Neural cell (in vitro differentiated cells): ENCODE measurements around the gene AANAT. TPM values are rescaled to one million over a fixed set of nuclear protein-coding genes. Genes with fewer than 3 reads are reported as not detected.

ENCODE experiments used
- H2AFZ ChIP-seq: fragments of 200-600, 300-800 bp; sonication (generic), shearing (Covaris generic); 2 replicates; pipeline ENCODE4 v1.6.0; 2014; ENCODE audit warnings: low read depth, mild to moderate bottlenecking, antibody characterized with exemption, low read length, moderate library complexity
- H3F3A ChIP-seq: fragments of 200-600 bp; shearing (Covaris generic); 2 replicates; pipeline ENCODE4 v1.6.1; 2016; ENCODE audit warnings: mild to moderate bottlenecking, moderate library complexity, mixed read lengths, antibody characterized with exemption, low read length; ENCODE audit not compliant: insufficient read depth, poor library complexity, severe bottlenecking
- H3K27ac ChIP-seq: fragments of 200-600, 300-800 bp; sonication (generic), shearing (Covaris generic); 2 replicates; pipeline ENCODE4 v1.5.1; 2014; ENCODE audit warnings: mild to moderate bottlenecking, low read length, moderate library complexity
- H3K27me3 ChIP-seq: fragments of 300-800, 200-600 bp; sonication (generic), shearing (Covaris generic); 2 replicates; pipeline ENCODE4 v1.6.0; 2014; ENCODE audit warnings: mild to moderate bottlenecking, low read depth, low read length, moderate library complexity; ENCODE audit not compliant: insufficient read depth
- H3K36me3 ChIP-seq: fragments of 300-800, 200-600 bp; sonication (generic), shearing (Covaris generic); 2 replicates; pipeline ENCODE4 v1.5.1; 2014; ENCODE audit warnings: mild to moderate bottlenecking, antibody characterized with exemption, low read length, moderate library complexity; ENCODE audit not compliant: insufficient read depth
- H3K4me2 ChIP-seq: fragments of 300-800, 200-600 bp; sonication (generic), shearing (Covaris generic); 2 replicates; pipeline ENCODE4 v1.6.0; 2014; ENCODE audit warnings: mild to moderate bottlenecking, low read length
- H3K4me3 ChIP-seq: fragments of 300-800, 200-600 bp; sonication (generic), shearing (Covaris generic); 2 replicates; pipeline ENCODE4 v1.5.1; 2014; ENCODE audit warnings: mild to moderate bottlenecking, low read length, moderate library complexity
- H3K79me2 ChIP-seq: fragments of 200-600 bp; shearing (Covaris generic); replicated peaks from 2 replicates; pipeline ENCODE4 v1.6.0; 2014; ENCODE audit warnings: mild to moderate bottlenecking, low read length, moderate library complexity; ENCODE audit not compliant: insufficient read depth
- H3K9ac ChIP-seq: fragments of 300-800, 200-600 bp; sonication (generic), shearing (Covaris generic); 2 replicates; pipeline ENCODE4 v1.6.1; 2016; ENCODE audit warnings: mild to moderate bottlenecking, low read length, mixed read lengths
- H3K9me2 ChIP-seq: fragments of 200-600 bp; shearing (Covaris generic); 2 replicates; pipeline ENCODE4 v1.6.1; 2016; ENCODE audit warnings: mild to moderate bottlenecking, low read length, mixed read lengths; ENCODE audit not compliant: insufficient read depth
- H3K9me3 ChIP-seq: fragments of 200-600, 300-800 bp; sonication (generic), shearing (Covaris generic); 2 replicates; pipeline ENCODE4 v1.6.1; 2016; ENCODE audit warnings: mild to moderate bottlenecking, mixed run types, low read length, moderate library complexity, mixed read lengths
- H4K20me1 ChIP-seq: fragments of 200-600 bp; shearing (Covaris generic); 2 replicates; pipeline ENCODE4 v1.6.1; 2016; ENCODE audit warnings: mild to moderate bottlenecking, mixed run types; ENCODE audit not compliant: insufficient read depth
- CTCF ChIP-seq: fragments of 450-650 bp; IDR thresholded peaks from 2 replicates; pipeline ENCODE4 v1.5.1; 2014; ENCODE audit warnings: antibody characterized with exemption, mild to moderate bottlenecking, moderate library complexity; ENCODE audit not compliant: poor library complexity, severe bottlenecking
- EP300 ChIP-seq: fragments of 450-650 bp; conservative IDR thresholded peaks from 2 replicates; pipeline ENCODE4 v1.6.1; 2014; ENCODE audit warnings: antibody characterized with exemption, mild to moderate bottlenecking, moderate library complexity; ENCODE audit not compliant: poor library complexity, severe bottlenecking
- EZH2 ChIP-seq: fragments of 200-600, 300-800 bp; shearing (Covaris generic), sonication (generic); IDR thresholded peaks from 2 replicates; pipeline ENCODE4 v1.6.1; 2014; ENCODE audit warnings: antibody characterized with exemption, low read length, borderline replicate concordance, mild to moderate bottlenecking; ENCODE audit not compliant: insufficient read depth, poor library complexity, severe bottlenecking
- MXI1 ChIP-seq: fragments of 450-650 bp; conservative IDR thresholded peaks from 2 replicates; pipeline ENCODE4 v1.6.1; 2014; ENCODE audit warnings: antibody characterized with exemption, mild to moderate bottlenecking; ENCODE audit not compliant: poor library complexity, severe bottlenecking
- POLR2AphosphoS5 ChIP-seq: IDR thresholded peaks from 2 replicates; pipeline ENCODE4 v1.6.1; 2012
- RAD21 ChIP-seq: fragments of 450-650 bp; conservative IDR thresholded peaks from 2 replicates; pipeline ENCODE4 v1.6.1; 2014; ENCODE audit warnings: antibody characterized with exemption, mild to moderate bottlenecking, moderate library complexity
- SMC3 ChIP-seq: fragments of 450-650 bp; conservative IDR thresholded peaks from 2 replicates; pipeline ENCODE4 v1.6.1; 2014; ENCODE audit warnings: antibody characterized with exemption, mild to moderate bottlenecking, moderate library complexity; ENCODE audit not compliant: poor library complexity
- TAF1 ChIP-seq: IDR thresholded peaks from 2 replicates; pipeline ENCODE4 v1.6.1; 2012; ENCODE audit warnings: low read depth
- polyA plus RNA-seq: library from polyadenylated mRNA; depleted of rRNA; stranded (reverse); fragments of >200 nt; gene quantifications from 2 replicates; pipeline ENCODE4 v1.2.3, GENCODE V29; 2014
- TF ChIP-seq, protein P1 (sequence below): IDR thresholded peaks from 2 replicates; pipeline ENCODE4 v1.6.1; 2012; ENCODE audit warnings: borderline replicate concordance

The AANAT gene
- polyA plus RNA-seq, 1 donor from 2014 or later = not detected

DNA sequence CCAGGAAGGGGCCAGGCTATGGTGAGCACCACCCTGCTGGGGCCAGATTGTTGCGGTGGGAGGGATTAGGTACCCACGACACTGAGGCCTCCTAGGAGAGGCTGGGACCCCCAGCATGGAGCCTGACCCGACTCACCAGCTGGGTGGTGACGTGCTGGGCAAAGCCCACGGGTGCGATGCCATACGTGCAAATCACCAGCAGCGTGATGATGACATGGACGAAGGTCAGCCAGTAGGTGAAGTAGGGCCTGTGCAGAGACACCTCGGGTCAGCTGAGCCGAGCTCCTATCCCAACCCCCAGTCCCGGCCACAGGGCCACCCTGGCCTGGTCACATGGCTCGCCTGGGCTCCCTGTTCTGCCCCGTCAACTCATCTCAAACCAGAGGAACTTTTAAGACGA lies 7.5 kb downstream of the AANAT start:
- Histone ChIP-seq H4K20me1 (no peaks in the 10 kb centered on the region), H2AFZ (no peak overlapping the region), H3K4me2 (no peak overlapping the region), H3F3A (no peaks in the 10 kb centered on the region), H3K27ac (no peak overlapping the region), H3K27me3 (no peaks in the 10 kb centered on the region), H3K9me3 (no peaks in the 10 kb centered on the region), H3K9me2 (no peaks in the 10 kb centered on the region), H3K36me3 (no peaks in the 10 kb centered on the region), H3K9ac (no peak overlapping the region), H3K4me3 (no peak overlapping the region), H3K79me2 (no peaks in the 10 kb centered on the region)
- TF ChIP-seq, protein P1, sequence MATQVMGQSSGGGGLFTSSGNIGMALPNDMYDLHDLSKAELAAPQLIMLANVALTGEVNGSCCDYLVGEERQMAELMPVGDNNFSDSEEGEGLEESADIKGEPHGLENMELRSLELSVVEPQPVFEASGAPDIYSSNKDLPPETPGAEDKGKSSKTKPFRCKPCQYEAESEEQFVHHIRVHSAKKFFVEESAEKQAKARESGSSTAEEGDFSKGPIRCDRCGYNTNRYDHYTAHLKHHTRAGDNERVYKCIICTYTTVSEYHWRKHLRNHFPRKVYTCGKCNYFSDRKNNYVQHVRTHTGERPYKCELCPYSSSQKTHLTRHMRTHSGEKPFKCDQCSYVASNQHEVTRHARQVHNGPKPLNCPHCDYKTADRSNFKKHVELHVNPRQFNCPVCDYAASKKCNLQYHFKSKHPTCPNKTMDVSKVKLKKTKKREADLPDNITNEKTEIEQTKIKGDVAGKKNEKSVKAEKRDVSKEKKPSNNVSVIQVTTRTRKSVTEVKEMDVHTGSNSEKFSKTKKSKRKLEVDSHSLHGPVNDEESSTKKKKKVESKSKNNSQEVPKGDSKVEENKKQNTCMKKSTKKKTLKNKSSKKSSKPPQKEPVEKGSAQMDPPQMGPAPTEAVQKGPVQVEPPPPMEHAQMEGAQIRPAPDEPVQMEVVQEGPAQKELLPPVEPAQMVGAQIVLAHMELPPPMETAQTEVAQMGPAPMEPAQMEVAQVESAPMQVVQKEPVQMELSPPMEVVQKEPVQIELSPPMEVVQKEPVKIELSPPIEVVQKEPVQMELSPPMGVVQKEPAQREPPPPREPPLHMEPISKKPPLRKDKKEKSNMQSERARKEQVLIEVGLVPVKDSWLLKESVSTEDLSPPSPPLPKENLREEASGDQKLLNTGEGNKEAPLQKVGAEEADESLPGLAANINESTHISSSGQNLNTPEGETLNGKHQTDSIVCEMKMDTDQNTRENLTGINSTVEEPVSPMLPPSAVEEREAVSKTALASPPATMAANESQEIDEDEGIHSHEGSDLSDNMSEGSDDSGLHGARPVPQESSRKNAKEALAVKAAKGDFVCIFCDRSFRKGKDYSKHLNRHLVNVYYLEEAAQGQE = no peak
- TF ChIP-seq SMC3 = no peak
- no peak for TF ChIP-seq MXI1
- no peak for TF ChIP-seq POLR2AphosphoS5
- no peak for TF ChIP-seq CTCF

DNA sequence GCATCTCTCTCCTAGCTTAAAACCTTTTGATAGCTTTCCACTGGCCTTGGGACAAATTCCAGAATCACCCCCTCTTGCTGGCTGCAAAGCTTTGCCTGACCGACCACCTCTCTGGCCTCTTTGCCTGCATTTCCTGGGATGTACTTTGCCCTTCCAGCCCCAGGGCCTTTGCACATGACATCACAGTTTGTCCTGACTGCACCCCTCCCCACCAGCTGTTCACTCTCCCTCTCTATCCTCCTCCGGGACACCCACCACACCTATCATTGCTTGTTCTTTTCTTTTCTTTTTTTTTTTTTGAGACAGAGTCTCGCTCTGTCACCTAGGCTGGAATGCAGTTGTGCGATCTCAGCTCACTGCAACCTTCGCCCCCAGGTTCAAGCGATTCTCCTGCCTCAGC lies 7.9 kb downstream of the AANAT start:
- Histone ChIP-seq H3K27ac (no peak overlapping the region), H3K4me2 (no peak overlapping the region), H3K79me2 (no peaks in the 10 kb centered on the region), H3K9ac (no peak overlapping the region), H4K20me1 (no peaks in the 10 kb centered on the region), H3K27me3 (no peaks in the 10 kb centered on the region), H3K9me2 (no peaks in the 10 kb centered on the region), H2AFZ (no peak overlapping the region), H3K36me3 (no peaks in the 10 kb centered on the region), H3F3A (no peaks in the 10 kb centered on the region), H3K4me3 (no peak overlapping the region), H3K9me3 (no peaks in the 10 kb centered on the region)
- TF ChIP-seq EZH2 (no peak), MXI1 (no peak), POLR2AphosphoS5 (no peak), TAF1 (no peak), SMC3 (no peak), EP300 (no peak), CTCF (no peak), RAD21 (no peak)
- TF ChIP-seq, protein P1 = no peak
